Neutrophil (primary cell): Measurements from ENCODE around the gene DUS4L.

Experiments used
- H3K27ac ChIP-seq: fragments of 200-600 bp; sonication (generic); 2 replicates; pipeline ENCODE4 v1.5.1; 2016; ENCODE audit warnings: mild to moderate bottlenecking, moderate library complexity
- H3K27me3 ChIP-seq: fragments of 200-600 bp; sonication (generic); 2 replicates; pipeline ENCODE4 v1.6.0; 2016; ENCODE audit warnings: mild to moderate bottlenecking
- H3K36me3 ChIP-seq: fragments of 200-600 bp; sonication (generic); 2 replicates; pipeline ENCODE4 v1.5.1; 2017
- H3K4me1 ChIP-seq, 2 experiments: fragments of 200-600 bp in 1 of 2; sonication (generic) in 1 of 2; 1 replicate in 1 of 2; 2 replicates in 1 of 2; pipeline versions ENCODE4 v1.5.1 to v1.6.1; 2013 to 2016; ENCODE audit warnings: low read depth in 1 of 2, low read length in 1 of 2, mild to moderate bottlenecking in 1 of 2, moderate library complexity in 1 of 2; ENCODE audit not compliant: control insufficient read depth in 1 of 2, insufficient read depth in 1 of 2
- H3K4me3 ChIP-seq, 2 experiments: fragments of 200-600 bp in 1 of 2; sonication (generic) in 1 of 2; 1 replicate in 1 of 2; 2 replicates in 1 of 2; pipeline ENCODE4 v1.5.1; 2013 to 2016; ENCODE audit warnings: low read depth in 1 of 2, low read length in 1 of 2, mild to moderate bottlenecking in 1 of 2, moderate library complexity in 1 of 2
- H3K9me3 ChIP-seq: fragments of 200-600 bp; sonication (generic); 2 replicates; pipeline ENCODE4 v1.5.1; 2016
- TF ChIP-seq, protein P1 (sequence below): fragments of 200-600 bp; sonication (generic); IDR thresholded peaks from 2 replicates; pipeline ENCODE4 v1.5.1; 2016; ENCODE audit warnings: antibody characterized with exemption

The DUS4L gene, protein sequence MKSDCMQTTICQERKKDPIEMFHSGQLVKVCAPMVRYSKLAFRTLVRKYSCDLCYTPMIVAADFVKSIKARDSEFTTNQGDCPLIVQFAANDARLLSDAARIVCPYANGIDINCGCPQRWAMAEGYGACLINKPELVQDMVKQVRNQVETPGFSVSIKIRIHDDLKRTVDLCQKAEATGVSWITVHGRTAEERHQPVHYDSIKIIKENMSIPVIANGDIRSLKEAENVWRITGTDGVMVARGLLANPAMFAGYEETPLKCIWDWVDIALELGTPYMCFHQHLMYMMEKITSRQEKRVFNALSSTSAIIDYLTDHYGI

DNA sequence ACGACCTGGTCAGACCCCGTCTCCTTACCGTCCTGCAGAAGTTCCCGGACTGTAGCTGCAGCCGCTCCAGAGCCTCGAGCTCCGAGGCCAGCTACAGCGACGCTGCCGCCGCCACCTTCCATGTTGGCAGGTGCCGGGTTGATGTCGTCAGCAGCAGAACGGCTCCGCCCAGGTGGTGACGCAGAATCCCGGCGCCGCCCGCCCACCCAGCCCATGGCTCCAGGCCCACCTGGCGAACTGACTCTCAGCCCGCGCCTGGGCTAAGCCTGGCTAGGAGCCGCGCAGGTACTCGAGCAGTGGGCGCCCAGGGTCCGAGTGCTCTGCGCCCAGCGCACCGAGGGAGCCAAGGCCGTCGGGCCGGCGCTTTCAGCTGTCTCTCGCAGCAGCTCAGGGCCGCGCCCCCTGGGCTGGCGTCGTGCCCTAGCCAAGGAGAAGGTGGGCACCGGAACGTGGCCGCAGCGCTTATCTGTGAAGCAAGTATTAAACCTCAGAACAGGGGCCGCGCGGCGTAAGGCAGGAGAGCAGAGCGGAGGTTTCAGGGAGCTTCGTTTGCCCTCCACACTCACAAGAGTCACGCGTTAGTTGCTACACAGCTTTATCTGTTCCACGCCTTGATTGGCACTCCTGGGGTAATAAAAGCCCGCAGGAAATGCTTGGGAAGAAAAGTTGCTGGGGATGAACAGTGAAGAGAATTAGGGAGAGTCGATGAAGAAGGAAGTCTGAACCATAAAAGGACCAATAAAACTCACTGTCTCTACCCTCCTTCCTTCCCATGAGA, at the start of gene DUS4L, which contains the start of gene COG5:
Gene DUS4L, plus strand, starts transcription at position 197 of the 778 bp plus-strand sequence. CDS start 3,100 bp downstream, outside the sequence.
Gene COG5, minus strand, starts transcription at position 146 of the 778 bp plus-strand sequence. Its CDS starts 24 bp downstream, at position 122.
- Histone ChIP-seq H3K27me3 (no peaks in the 10 kb centered on the region), H3K9me3 (no peaks in the 10 kb centered on the region), H3K36me3 (no peaks in the 10 kb centered on the region), H3K27ac (peak within 1 kb of the TSS; percentile 79), H3K4me1 (peaks cover 18 to 20% of the 10 kb centered on the region in 2 experiments), H3K4me3 (peak within 1 kb of the TSS; percentile 85 to 93)
- TF ChIP-seq, protein P1, sequence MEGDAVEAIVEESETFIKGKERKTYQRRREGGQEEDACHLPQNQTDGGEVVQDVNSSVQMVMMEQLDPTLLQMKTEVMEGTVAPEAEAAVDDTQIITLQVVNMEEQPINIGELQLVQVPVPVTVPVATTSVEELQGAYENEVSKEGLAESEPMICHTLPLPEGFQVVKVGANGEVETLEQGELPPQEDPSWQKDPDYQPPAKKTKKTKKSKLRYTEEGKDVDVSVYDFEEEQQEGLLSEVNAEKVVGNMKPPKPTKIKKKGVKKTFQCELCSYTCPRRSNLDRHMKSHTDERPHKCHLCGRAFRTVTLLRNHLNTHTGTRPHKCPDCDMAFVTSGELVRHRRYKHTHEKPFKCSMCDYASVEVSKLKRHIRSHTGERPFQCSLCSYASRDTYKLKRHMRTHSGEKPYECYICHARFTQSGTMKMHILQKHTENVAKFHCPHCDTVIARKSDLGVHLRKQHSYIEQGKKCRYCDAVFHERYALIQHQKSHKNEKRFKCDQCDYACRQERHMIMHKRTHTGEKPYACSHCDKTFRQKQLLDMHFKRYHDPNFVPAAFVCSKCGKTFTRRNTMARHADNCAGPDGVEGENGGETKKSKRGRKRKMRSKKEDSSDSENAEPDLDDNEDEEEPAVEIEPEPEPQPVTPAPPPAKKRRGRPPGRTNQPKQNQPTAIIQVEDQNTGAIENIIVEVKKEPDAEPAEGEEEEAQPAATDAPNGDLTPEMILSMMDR, result peak; percentile 32

DNA sequence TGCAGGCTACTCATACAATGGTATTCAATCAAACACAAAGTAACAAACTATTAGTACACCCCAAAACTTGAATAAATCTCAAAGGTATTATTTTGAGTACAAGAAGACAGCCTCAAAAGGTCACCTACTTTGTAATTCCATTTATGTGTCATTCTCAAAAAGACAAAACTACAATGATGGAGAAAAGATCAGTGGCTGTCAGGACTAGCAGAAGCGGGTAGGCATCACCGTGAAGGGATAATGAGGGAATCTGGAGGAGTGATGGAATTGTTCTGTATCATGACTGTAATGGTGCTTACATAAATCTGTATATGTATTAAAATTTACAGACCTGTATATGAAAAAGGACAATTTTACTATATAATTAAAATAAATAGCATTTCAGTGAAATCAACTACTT, 37.1 kb upstream of the DUS4L start:
- no peaks in the 10 kb centered on the region for H3K27me3 ChIP-seq
- H3K27ac ChIP-seq, result no peak overlapping the region
- H3K4me1 ChIP-seq, result no peaks in the 10 kb centered on the region
- no peaks in the 10 kb centered on the region for H3K9me3 ChIP-seq
- peaks cover 18% of the 10 kb centered on the region for H3K36me3 ChIP-seq
- H3K4me3 ChIP-seq, result no peak overlapping the region
- TF ChIP-seq, protein P1, result no peak

DNA sequence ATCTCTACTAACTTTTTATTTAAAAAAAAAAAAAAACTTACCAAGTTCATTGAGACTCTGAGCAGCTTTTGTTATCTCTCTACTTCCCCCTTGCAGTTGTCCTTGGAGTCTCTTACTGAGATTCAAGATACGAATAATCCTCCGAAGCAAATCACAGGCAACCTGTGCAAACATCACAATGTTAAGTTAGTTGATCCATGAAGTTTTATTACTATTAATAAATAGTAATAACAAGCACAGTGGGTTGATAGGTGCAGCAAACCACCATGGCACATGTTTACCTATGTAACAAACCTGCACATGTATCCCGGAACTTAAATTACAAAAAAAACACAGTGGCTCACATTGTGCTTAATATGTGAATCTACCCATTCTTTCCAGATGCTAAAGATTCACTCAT, 36.6 kb upstream of the DUS4L start:
- no peaks in the 10 kb centered on the region for H3K4me1 ChIP-seq
- no peaks in the 10 kb centered on the region for H3K9me3 ChIP-seq
- no peaks in the 10 kb centered on the region for H3K27me3 ChIP-seq
- H3K4me3 ChIP-seq, result no peak overlapping the region
- TF ChIP-seq, protein P1, result no peak
- H3K27ac ChIP-seq, result no peak overlapping the region
- H3K36me3 ChIP-seq, result peaks cover 18% of the 10 kb centered on the region

DNA sequence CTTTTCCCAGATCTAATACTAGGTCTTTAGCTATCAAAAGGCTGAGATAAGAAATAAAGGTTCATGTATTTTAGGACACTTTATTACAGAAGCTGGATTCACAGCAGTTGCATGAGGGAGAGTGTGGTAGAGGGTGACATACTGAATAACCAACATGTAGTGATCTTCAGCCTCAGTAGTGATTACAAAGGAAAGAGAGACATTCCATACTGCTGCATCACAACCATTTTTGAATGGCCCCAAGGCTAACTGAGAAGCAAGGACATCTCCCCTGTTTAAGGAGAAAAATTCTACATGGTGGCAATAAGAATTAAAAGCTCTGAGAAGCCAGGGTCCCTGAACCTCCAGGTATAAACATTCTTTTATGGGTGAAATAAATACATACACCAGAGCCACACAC, 35.3 kb upstream of the DUS4L start:
- peaks cover 18% of the 10 kb centered on the region for H3K36me3 ChIP-seq
- TF ChIP-seq, protein P1, result no peak
- no peaks in the 10 kb centered on the region for H3K4me1 ChIP-seq
- H3K9me3 ChIP-seq, result no peaks in the 10 kb centered on the region
- no peak overlapping the region for H3K4me3 ChIP-seq
- no peak overlapping the region for H3K27ac ChIP-seq
- H3K27me3 ChIP-seq, result no peaks in the 10 kb centered on the region

DNA sequence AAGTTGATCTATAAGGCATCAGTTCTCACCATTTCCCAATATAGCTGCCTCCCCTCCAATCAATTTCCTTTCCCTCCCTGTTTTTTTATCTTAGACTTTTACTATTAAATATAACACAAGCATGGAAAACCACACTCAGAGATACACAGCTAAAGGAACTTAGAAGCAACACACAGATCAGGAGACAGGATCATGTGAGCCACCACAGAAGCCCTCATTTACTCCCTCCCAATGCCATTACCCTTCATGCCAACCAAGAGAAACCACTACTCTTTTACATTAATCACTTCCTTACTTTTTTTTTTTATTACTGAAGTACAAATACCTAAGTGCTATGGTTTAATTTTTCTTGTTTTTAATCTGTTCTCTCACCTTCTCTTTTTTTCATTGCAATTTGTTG, 33.0 kb upstream of the DUS4L start:
- Histone ChIP-seq H3K9me3 (no peaks in the 10 kb centered on the region), H3K27ac (no peak overlapping the region), H3K4me1 (no peaks in the 10 kb centered on the region), H3K4me3 (no peak overlapping the region), H3K36me3 (peaks cover 12% of the 10 kb centered on the region), H3K27me3 (no peaks in the 10 kb centered on the region)
- TF ChIP-seq, protein P1, result no peak
